ENCODE data around the gene EXOC6B.

EXOC6B gene

GRCh38 chr2:72731116-72731515 is 94.7 kb downstream of the EXOC6B start:
- DNase-seq, result no peak

GRCh38 chr2:72727356-72727755 is 98.5 kb downstream of the EXOC6B start:
- no peak for DNase-seq

- no peak for DNase-seq
Observed at GRCh38 chr2:72723769-72724370, 102.0 kb downstream of the EXOC6B start.

- DNase-seq, result no peak
Observed at GRCh38 chr2:72722492-72723070, 103.3 kb downstream of the EXOC6B start.

- DNase-seq, result no peak
Observed at GRCh38 chr2:72719416-72719815, 106.4 kb downstream of the EXOC6B start.

- DNase-seq, result no peak
Observed at GRCh38 chr2:72718876-72719275, 107.0 kb downstream of the EXOC6B start.

- DNase-seq, result no peak
Observed at GRCh38 chr2:72716601-72717000, 109.2 kb downstream of the EXOC6B start.

GRCh38 chr2:72713857-72714256 is 112.0 kb downstream of the EXOC6B start:
- no peak for DNase-seq

- DNase-seq, result no peak
Observed at GRCh38 chr2:72712977-72713376, 112.9 kb downstream of the EXOC6B start.

GRCh38 chr2:72712304-72712703 is 113.5 kb downstream of the EXOC6B start:
- no peak for DNase-seq

- no peak for DNase-seq
Observed at GRCh38 chr2:72710418-72711152, 115.2 kb downstream of the EXOC6B start.

- no peak for DNase-seq
Observed at GRCh38 chr2:72708236-72708635, 117.6 kb downstream of the EXOC6B start.

- no peak for DNase-seq
Observed at GRCh38 chr2:72698300-72698699, 127.5 kb downstream of the EXOC6B start.

GRCh38 chr2:72696559-72696958 is 129.3 kb downstream of the EXOC6B start:
- DNase-seq, result no peak

GRCh38 chr2:72695676-72696075 is 130.2 kb downstream of the EXOC6B start:
- DNase-seq, result no peak

- no peak for DNase-seq
Observed at GRCh38 chr2:72694715-72695496, 130.9 kb downstream of the EXOC6B start.

- no peak for DNase-seq
Observed at GRCh38 chr2:72689579-72690195, 136.1 kb downstream of the EXOC6B start.

- DNase-seq, result no peak
Observed at GRCh38 chr2:72685638-72686213, 140.1 kb downstream of the EXOC6B start.

- DNase-seq, result no peak
Observed at GRCh38 chr2:72682061-72682460, 143.8 kb downstream of the EXOC6B start.

- no peak for DNase-seq
Observed at GRCh38 chr2:72681016-72681995, 144.5 kb downstream of the EXOC6B start.

GRCh38 chr2:72678024-72678423 is 147.8 kb downstream of the EXOC6B start:
- DNase-seq, result no peak

Measured in bone marrow (tissue), 2 donors.